Natural killer cell (primary cell): ENCODE data around the gene CORO2B. TPM values are rescaled to one million over a fixed set of nuclear protein-coding genes. Genes with fewer than 3 reads are reported as not detected.

Source experiments
- ATAC-seq, 3 donors: fragments of 150-1000 bp in 2 of 3; fragments of 200-7000 bp in 1 of 3; cut with Tn5 transposase; 1 replicate in 1 of 3; 2 replicates in 2 of 3; pipeline ENCODE4 v1.10.0; 2021; ENCODE audit warnings: mild to moderate bottlenecking in 2 of 3, moderate library complexity in 2 of 3
- DNase-seq, 2 donors: peaks; one replicate each; pipeline versions ENCODE4 v3.0.0 to v3.0.0-alpha.2; 2013 to 2021; ENCODE audit warnings: mixed read lengths in 1 of 2
- H3K27ac ChIP-seq: one replicate; pipeline ENCODE4 v1.5.1; 2013; ENCODE audit warnings: mild to moderate bottlenecking, low read length
- H3K27me3 ChIP-seq: one replicate; pipeline ENCODE4 v1.6.1; 2013; ENCODE audit warnings: low read length; ENCODE audit not compliant: control insufficient read depth, insufficient read depth
- H3K36me3 ChIP-seq: one replicate; pipeline ENCODE4 v1.6.1; 2013; ENCODE audit warnings: low read length; ENCODE audit not compliant: control insufficient read depth, insufficient read depth
- H3K4me1 ChIP-seq: one replicate; pipeline ENCODE4 v1.6.1; 2013; ENCODE audit warnings: low read length; ENCODE audit not compliant: control insufficient read depth, insufficient read depth
- H3K4me3 ChIP-seq: one replicate; pipeline ENCODE4 v1.5.1; 2013; ENCODE audit warnings: low read length
- H3K9me3 ChIP-seq: one replicate; pipeline ENCODE4 v1.6.1; 2013; ENCODE audit warnings: low read length; ENCODE audit not compliant: control insufficient read depth, insufficient read depth
- H3K27ac Mint-ChIP-seq, 2 donors: one replicate each; pipeline ENCODE4 v1.8.0; 2022; ENCODE audit warnings: mild to moderate bottlenecking in 2 of 2, mixed read lengths in 2 of 2, moderate library complexity in 1 of 2
- H3K27me3 Mint-ChIP-seq, 2 donors: one replicate each; pipeline ENCODE4 v1.8.0; 2022; ENCODE audit warnings: low read depth in 2 of 2, mixed read lengths in 2 of 2
- H3K36me3 Mint-ChIP-seq: one replicate; pipeline ENCODE4 v1.8.0; 2022; ENCODE audit warnings: mixed read lengths
- H3K4me1 Mint-ChIP-seq, 2 donors: one replicate each; pipeline ENCODE4 v1.8.0; 2022; ENCODE audit warnings: mixed read lengths in 2 of 2
- H3K4me3 Mint-ChIP-seq: one replicate; pipeline ENCODE4 v1.8.0; 2022; ENCODE audit warnings: mild to moderate bottlenecking, moderate library complexity, mixed read lengths
- H3K9me3 Mint-ChIP-seq, 2 donors: one replicate each; pipeline ENCODE4 v1.8.0; 2022; ENCODE audit warnings: mixed read lengths in 2 of 2
- WGBS: methylation state at CpG from one replicate; pipeline ENCODE4 v1.1.7; 2013; ENCODE audit warnings: missing lambda C conversion rate; ENCODE audit not compliant: insufficient coverage; 5-methylcytosine and 5-hydroxymethylcytosine counted together
- intact Hi-C: fragments of 100-400 bp; cut with micrococcal nuclease; formaldehyde crosslinking; loops from one replicate; pipeline ENCODE4 v1.14.2; 2022
- total RNA-seq, 4 donors: library from RNA; stranded (reverse); fragments of 120-200 nt in 1 of 4; gene quantifications; one replicate each; pipeline versions ENCODE4 v1.2.3 to v1.2.4, GENCODE V29; 2013 to 2022
- TF ChIP-seq, protein P1 (sequence below): fragments of 200-600 bp; IDR thresholded peaks from one replicate; pipeline ENCODE4 v1.8.0; 2022; ENCODE audit warnings: antibody characterized with exemption

CORO2B gene
- total RNA-seq, 3 donors from 2014 or later (not counting 1 experiment from before 2014, with no cell fraction given): 0.13 TPM; not detected in 2

DNA sequence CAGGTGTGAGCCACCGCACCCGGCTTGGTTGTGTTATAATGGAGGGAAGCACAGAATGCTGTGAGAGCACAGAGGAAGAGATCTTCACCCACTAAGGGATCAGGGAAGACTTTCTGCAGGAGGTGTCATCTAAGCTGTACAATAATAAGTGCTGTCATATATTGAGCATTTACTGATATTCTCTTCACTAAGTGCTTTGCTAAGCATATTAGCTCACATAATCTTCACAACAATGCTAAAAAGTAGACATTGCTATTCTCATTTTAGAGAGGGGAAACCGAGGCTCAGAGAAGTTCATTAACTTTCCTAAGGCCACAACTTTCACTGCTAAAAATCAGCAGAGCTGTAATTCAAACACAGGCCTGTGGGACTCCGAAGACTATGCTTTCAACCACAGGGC, 115.3 kb downstream of the CORO2B start:
- no peaks in the 10 kb centered on the region for H3K36me3 ChIP-seq
- TF ChIP-seq, protein P1, sequence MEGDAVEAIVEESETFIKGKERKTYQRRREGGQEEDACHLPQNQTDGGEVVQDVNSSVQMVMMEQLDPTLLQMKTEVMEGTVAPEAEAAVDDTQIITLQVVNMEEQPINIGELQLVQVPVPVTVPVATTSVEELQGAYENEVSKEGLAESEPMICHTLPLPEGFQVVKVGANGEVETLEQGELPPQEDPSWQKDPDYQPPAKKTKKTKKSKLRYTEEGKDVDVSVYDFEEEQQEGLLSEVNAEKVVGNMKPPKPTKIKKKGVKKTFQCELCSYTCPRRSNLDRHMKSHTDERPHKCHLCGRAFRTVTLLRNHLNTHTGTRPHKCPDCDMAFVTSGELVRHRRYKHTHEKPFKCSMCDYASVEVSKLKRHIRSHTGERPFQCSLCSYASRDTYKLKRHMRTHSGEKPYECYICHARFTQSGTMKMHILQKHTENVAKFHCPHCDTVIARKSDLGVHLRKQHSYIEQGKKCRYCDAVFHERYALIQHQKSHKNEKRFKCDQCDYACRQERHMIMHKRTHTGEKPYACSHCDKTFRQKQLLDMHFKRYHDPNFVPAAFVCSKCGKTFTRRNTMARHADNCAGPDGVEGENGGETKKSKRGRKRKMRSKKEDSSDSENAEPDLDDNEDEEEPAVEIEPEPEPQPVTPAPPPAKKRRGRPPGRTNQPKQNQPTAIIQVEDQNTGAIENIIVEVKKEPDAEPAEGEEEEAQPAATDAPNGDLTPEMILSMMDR: no peak
- no peak overlapping the region for H3K4me3 ChIP-seq
- Mint-ChIP-seq H3K27me3 (peaks cover 0 to 7% of the 10 kb centered on the region in 2 donors), H3K4me3 (no peak overlapping the region), H3K4me1 (peaks cover 0 to 5% of the 10 kb centered on the region in 2 donors), H3K9me3 (no peaks in the 10 kb centered on the region), H3K27ac (no peak overlapping the region), H3K36me3 (no peaks in the 10 kb centered on the region)
- H3K9me3 ChIP-seq: no peaks in the 10 kb centered on the region
- ATAC-seq: no peak
- intact Hi-C loops: no loop called here
- no peaks in the 10 kb centered on the region for H3K27me3 ChIP-seq
- no peak for DNase-seq
- H3K27ac ChIP-seq: no peak overlapping the region
- no peaks in the 10 kb centered on the region for H3K4me1 ChIP-seq
- WGBS: 93% methylated on average over 4 of the region's 4 CpGs

DNA sequence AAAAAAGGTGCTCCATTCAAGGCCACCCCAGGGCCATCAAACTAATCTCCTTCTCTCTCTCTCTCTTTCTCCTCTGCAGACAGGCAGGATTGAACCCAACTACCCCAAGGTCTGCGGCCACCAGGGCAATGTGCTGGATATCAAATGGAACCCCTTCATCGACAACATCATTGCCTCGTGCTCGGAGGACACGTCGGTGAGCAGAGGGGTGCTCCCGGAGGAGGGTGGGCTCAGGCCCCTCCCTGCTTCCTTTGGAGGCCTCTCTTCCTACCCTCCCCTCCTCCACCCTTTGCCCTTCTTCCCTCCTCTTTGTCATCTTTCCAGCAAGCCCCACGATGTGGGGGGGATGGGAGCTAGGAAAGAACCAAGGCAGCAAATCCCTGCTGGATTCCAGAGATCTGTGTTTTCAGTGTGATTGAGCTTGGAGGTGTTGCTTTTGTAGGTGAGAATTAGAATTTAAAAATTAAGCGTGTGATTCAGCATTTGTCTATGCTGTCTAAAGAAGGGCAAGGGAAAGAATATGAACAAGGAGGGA, 116.3 kb downstream of the CORO2B start:
- H3K4me1 Mint-ChIP-seq: peaks cover 0 to 5% of the 10 kb centered on the region in 2 donors
- peaks cover 0 to 7% of the 10 kb centered on the region in 2 donors for H3K27me3 Mint-ChIP-seq
- H3K27ac ChIP-seq: no peak overlapping the region
- no peak overlapping the region for H3K4me3 Mint-ChIP-seq
- 84% methylated on average over 9 of the region's 9 CpGs for WGBS
- no peaks in the 10 kb centered on the region for H3K9me3 Mint-ChIP-seq
- H3K4me3 ChIP-seq: no peak overlapping the region
- H3K36me3 Mint-ChIP-seq: no peaks in the 10 kb centered on the region
- H3K4me1 ChIP-seq: no peaks in the 10 kb centered on the region
- ATAC-seq (no peak), DNase-seq (no peak)
- TF ChIP-seq, protein P1: no peak
- H3K27me3 ChIP-seq: no peaks in the 10 kb centered on the region
- no peaks in the 10 kb centered on the region for H3K9me3 ChIP-seq
- H3K27ac Mint-ChIP-seq: no peak overlapping the region
- no peaks in the 10 kb centered on the region for H3K36me3 ChIP-seq
- intact Hi-C loops: no loop called here

DNA sequence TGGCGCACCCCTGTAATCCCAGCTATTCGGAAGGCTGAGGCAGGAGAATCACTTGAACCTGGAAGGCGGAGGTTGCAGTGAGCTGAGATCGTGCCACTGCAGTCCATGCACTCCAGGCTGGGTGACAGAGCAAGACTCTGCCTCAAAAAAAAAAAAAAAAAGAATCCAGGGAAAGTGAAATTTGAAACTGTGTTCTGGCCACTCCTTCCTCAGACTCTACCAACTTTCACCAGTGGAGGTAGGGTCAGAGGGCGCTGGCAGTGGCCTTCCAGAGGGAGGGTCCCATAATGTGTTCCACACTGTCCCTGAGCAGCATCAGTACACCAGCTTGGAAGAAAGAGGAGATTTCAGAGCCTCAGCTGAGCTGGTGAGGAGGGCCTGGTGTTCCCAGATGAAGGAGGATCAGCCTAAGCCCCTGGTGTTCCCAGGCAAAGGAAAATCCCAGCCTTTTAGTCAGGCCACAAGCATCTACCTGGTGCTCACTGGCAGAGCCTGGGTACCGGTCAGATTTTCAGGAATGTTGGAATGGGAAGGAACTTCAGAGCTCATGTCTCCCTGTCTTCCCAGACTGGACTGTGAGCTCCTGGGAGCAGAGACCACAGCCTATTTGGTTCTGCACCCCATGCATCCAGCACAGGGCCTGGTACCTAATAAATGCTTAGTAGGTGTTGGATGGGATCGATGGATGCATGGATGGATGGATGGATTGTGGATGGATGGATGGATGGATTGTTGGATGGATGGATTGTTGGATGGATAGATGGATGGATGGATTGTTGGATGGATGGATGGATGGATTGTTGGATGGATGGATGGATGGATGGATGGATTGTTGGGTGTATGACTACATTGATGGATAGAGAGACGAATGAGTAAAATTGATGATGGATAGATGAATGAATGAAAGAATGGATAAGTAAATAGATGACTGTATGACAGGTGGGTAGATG, 117.9 kb downstream of the CORO2B start:
- Mint-ChIP-seq H3K27me3 (peaks cover 0 to 9% of the 10 kb centered on the region in 2 donors), H3K4me3 (no peak overlapping the region), H3K4me1 (peaks cover 0 to 5% of the 10 kb centered on the region in 2 donors), H3K9me3 (no peaks in the 10 kb centered on the region), H3K36me3 (no peaks in the 10 kb centered on the region), H3K27ac (no peak overlapping the region)
- no peak overlapping the region for H3K4me3 ChIP-seq
- TF ChIP-seq, protein P1: no peak
- DNase-seq: no peak
- no peak overlapping the region for H3K27ac ChIP-seq
- intact Hi-C loops: no loop called here
- WGBS: 88% methylated on average over 8 of the region's 8 CpGs
- H3K9me3 ChIP-seq: no peaks in the 10 kb centered on the region
- no peaks in the 10 kb centered on the region for H3K4me1 ChIP-seq
- H3K27me3 ChIP-seq: no peaks in the 10 kb centered on the region
- H3K36me3 ChIP-seq: no peaks in the 10 kb centered on the region
- ATAC-seq: no peak
